IMR-90 (cell line): ENCODE measurements around the gene NEAT1. TPM values are rescaled to one million over a fixed set of nuclear protein-coding genes. Genes with fewer than 3 reads are reported as not detected.

Experiments
- ATAC-seq: fragments of 200-7000 bp; cut with Tn5 transposase; 2 replicates; pipeline ENCODE4 v1.9.1; 2020; ENCODE audit warnings: low read depth, mild to moderate bottlenecking, moderate library complexity
- BruUV-seq: library from RNA; stranded (reverse); fragments of 400-500 nt; replicated peaks from 2 replicates; lab custom pipeline; 2021; lab: Mats Ljungman, UMichigan
- CTCF ChIA-PET: fragments of 300-600 bp; formaldehyde crosslinking; extraction: SDS; loops from one replicate; lab custom pipeline; 2021; ENCODE audit warnings: antibody characterized with exemption; lab: Yijun Ruan, JAX
- POLR2A ChIA-PET: fragments of 300-600 bp; sonication (Branson Sonifier 250); formaldehyde crosslinking; loops from one replicate; lab custom pipeline; 2022; ENCODE audit warnings: antibody characterized with exemption; ENCODE audit not compliant: unreplicated experiment; lab: Charles Lee
- DNase-seq: peaks from one replicate; pipeline ENCODE4 v3.0.0; 2013
- H2AFZ ChIP-seq: replicated peaks from 2 replicates; pipeline ENCODE3; 2013; ENCODE audit warnings: low read length, mild to moderate bottlenecking; ENCODE audit not compliant: poor library complexity
- H2AK5ac ChIP-seq: 2 replicates; pipeline ENCODE4 v1.6.1; 2013; ENCODE audit warnings: low read depth, low read length, inconsistent platforms
- H2AK9ac ChIP-seq: replicated peaks from 2 replicates; pipeline ENCODE3; 2013; ENCODE audit warnings: mild to moderate bottlenecking, low read depth, low read length, moderate library complexity; ENCODE audit not compliant: poor library complexity
- H2BK120ac ChIP-seq: 2 replicates; pipeline ENCODE4 v1.6.1; 2013; ENCODE audit warnings: low read depth, low read length, inconsistent platforms
- H2BK15ac ChIP-seq: 3 replicates; pipeline ENCODE4 v1.6.1; 2013; ENCODE audit warnings: low read depth, low read length, inconsistent platforms
- H2BK20ac ChIP-seq: 2 replicates; pipeline ENCODE4 v1.6.1; 2013; ENCODE audit warnings: low read depth, mild to moderate bottlenecking, inconsistent platforms, low read length, moderate library complexity
- H2BK5ac ChIP-seq: 2 replicates; pipeline ENCODE4 v1.6.1; 2013; ENCODE audit warnings: mild to moderate bottlenecking, low read depth, low read length, inconsistent platforms; ENCODE audit not compliant: poor library complexity, severe bottlenecking
- H3K14ac ChIP-seq: replicated peaks from 2 replicates; pipeline ENCODE4 v1.6.1; 2013; ENCODE audit warnings: low read depth, low read length, inconsistent platforms
- H3K18ac ChIP-seq: 2 replicates; pipeline ENCODE4 v1.6.1; 2013; ENCODE audit warnings: low read depth, low read length, control low read depth
- H3K23ac ChIP-seq: 2 replicates; pipeline ENCODE4 v1.6.1; 2013; ENCODE audit warnings: low read depth, low read length, inconsistent platforms
- H3K27ac ChIP-seq: 2 replicates; pipeline ENCODE4 v1.5.1; 2013; ENCODE audit warnings: mild to moderate bottlenecking, control low read depth, low read length; ENCODE audit not compliant: insufficient read depth
- H3K27me3 ChIP-seq: 2 replicates; pipeline ENCODE4 v1.6.1; 2013; ENCODE audit warnings: low read length; ENCODE audit not compliant: control insufficient read depth, insufficient read depth
- H3K36me3 ChIP-seq: 2 replicates; pipeline ENCODE4 v1.6.1; 2013; ENCODE audit warnings: low read length, mixed read lengths; ENCODE audit not compliant: control insufficient read depth, insufficient read depth
- H3K4ac ChIP-seq: 2 replicates; pipeline ENCODE4 v1.6.1; 2013; ENCODE audit warnings: low read depth, low read length, inconsistent platforms
- H3K4me1 ChIP-seq: 2 replicates; pipeline ENCODE4 v1.6.1; 2013; ENCODE audit warnings: low read length, mixed read lengths; ENCODE audit not compliant: control insufficient read depth, insufficient read depth
- H3K4me2 ChIP-seq: 2 replicates; pipeline ENCODE4 v1.6.1; 2013; ENCODE audit warnings: low read depth, mild to moderate bottlenecking, control low read depth, low read length, moderate library complexity
- H3K4me3 ChIP-seq: 2 replicates; pipeline ENCODE4 v1.5.1; 2013; ENCODE audit warnings: low read depth, mild to moderate bottlenecking, control low read depth, low read length, moderate library complexity; ENCODE audit not compliant: insufficient read depth
- H3K56ac ChIP-seq: 2 replicates; pipeline ENCODE4 v1.6.1; 2013; ENCODE audit warnings: low read length, inconsistent platforms; ENCODE audit not compliant: insufficient read depth; ENCODE audit errors: extremely low read depth
- H3K79me1 ChIP-seq, 2 experiments: 2 replicates each; pipeline ENCODE4 v1.6.1; 2013; ENCODE audit warnings: low read length in 2 of 2, inconsistent platforms in 1 of 2, low read depth in 1 of 2
- H3K9ac ChIP-seq: 2 replicates; pipeline ENCODE4 v1.6.1; 2013; ENCODE audit warnings: low read depth, low read length, control low read depth
- H3K9me1 ChIP-seq: 2 replicates; pipeline ENCODE4 v1.6.1; 2013; ENCODE audit warnings: low read length, inconsistent platforms; ENCODE audit not compliant: insufficient read depth
- H3K9me3 ChIP-seq: 2 replicates; pipeline ENCODE4 v1.6.1; 2013; ENCODE audit warnings: low read length; ENCODE audit not compliant: control insufficient read depth, insufficient read depth
- H4K20me1 ChIP-seq: 2 replicates; pipeline ENCODE4 v1.6.1; 2013; ENCODE audit warnings: low read length, inconsistent platforms; ENCODE audit not compliant: insufficient read depth
- H4K5ac ChIP-seq: 2 replicates; pipeline ENCODE4 v1.6.1; 2013; ENCODE audit warnings: mild to moderate bottlenecking, low read depth, low read length, control low read depth
- H4K8ac ChIP-seq, 2 experiments: 2 replicates each; pipeline ENCODE4 v1.6.1; 2013; ENCODE audit warnings: low read depth in 2 of 2, low read length in 2 of 2, control low read depth in 1 of 2, inconsistent platforms in 1 of 2
- H4K91ac ChIP-seq: 2 replicates; pipeline ENCODE4 v1.6.1; 2013; ENCODE audit warnings: low read depth, low read length, inconsistent platforms; ENCODE audit not compliant: insufficient read depth
- CEBPB ChIP-seq: IDR thresholded peaks from 2 replicates; pipeline ENCODE4 v1.6.1; 2012; ENCODE audit warnings: low read depth, low read length, improper control_type of control experiment
- CHD1 ChIP-seq: IDR thresholded peaks from 2 replicates; pipeline ENCODE4 v1.6.1; 2012; ENCODE audit warnings: low read depth, low read length, improper control_type of control experiment
- FOS ChIP-seq: fragments of 150-350 bp; IDR thresholded peaks from 2 replicates; pipeline ENCODE4 v1.6.1; 2016; ENCODE audit warnings: low read depth, low read length
- WGBS, 2 experiments: methylation state at CpG; one replicate each; pipeline versions ENCODE4 v1.1.5 to v1.1.7; 2013; ENCODE audit warnings: missing lambda C conversion rate in 2 of 2; ENCODE audit not compliant: insufficient read length in 1 of 2; ENCODE audit errors: extremely low coverage in 2 of 2; 5-methylcytosine and 5-hydroxymethylcytosine counted together
- dilution Hi-C: fragments of 300-500 bp; cut with HindIII; formaldehyde crosslinking; loops from one replicate; pipeline ENCODE4 v1.14.3; 2018; ENCODE audit warnings: low sequenced_read_pairs; ENCODE audit not compliant: unreplicated experiment
- in situ Hi-C: fragments of 300-500 bp; cut with MboI; formaldehyde crosslinking; loops from 3 replicates; pipeline ENCODE4 v1.14.3; 2019; ENCODE audit warnings: low sequenced_read_pairs, inconsistent platforms, mixed read lengths
- intact Hi-C: fragments of 100-400 bp; cut with micrococcal nuclease; formaldehyde crosslinking; loops from 2 replicates; pipeline ENCODE4 v1.10.0; 2022
- polyA plus RNA-seq, 3 experiments: library from polyadenylated mRNA; depleted of rRNA; stranded (reverse); fragments of >200 nt; gene quantifications; 2 replicates each; pipeline ENCODE4 v1.2.3, GENCODE V29; 2012; ENCODE audit warnings: low replicate concordance in 1 of 3
- total RNA-seq: library from RNA; depleted of rRNA; stranded (reverse); fragments of >200 nt; gene quantifications from 2 replicates; pipeline ENCODE4 v1.2.3, GENCODE V29; 2012
- TF ChIP-seq, protein P1 (sequence below): fragments of 150-350 bp; IDR thresholded peaks from 2 replicates; pipeline ENCODE4 v1.6.1; 2016; ENCODE audit warnings: low read depth, mild to moderate bottlenecking, low read length, moderate library complexity, borderline replicate concordance

Gene NEAT1
- total and polyA plus RNA-seq, 2 of the 4 experiments (the other 2 are of a cell fraction), result 30.1 to 114 TPM

DNA sequence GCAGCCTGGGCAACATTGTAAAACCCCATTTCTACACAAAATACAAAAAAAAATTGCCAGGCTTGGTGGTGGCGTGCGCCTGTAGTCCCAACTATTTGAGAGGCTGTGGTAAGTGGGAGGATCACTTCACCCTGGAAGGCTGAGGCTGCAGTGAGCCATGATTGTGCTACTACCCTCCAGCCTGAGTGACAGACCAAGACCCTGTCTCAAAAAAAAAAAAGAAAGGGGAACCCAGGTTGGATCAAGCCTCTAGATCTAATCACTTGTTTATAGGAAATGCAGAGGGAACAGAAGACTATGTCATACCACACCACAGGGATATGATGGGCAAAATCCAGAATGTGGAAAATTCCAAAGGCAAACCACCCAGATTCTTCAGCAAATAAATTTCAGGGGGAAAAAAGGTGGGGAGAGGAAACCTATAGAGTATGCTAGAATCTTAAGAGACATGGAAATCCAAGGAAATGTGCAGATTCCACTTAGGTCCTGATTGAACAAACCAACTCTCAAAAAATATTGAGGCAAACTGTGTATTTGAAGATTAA is 59.8 kb downstream of the NEAT1 start (continued):
- TF ChIP-seq, protein P1, sequence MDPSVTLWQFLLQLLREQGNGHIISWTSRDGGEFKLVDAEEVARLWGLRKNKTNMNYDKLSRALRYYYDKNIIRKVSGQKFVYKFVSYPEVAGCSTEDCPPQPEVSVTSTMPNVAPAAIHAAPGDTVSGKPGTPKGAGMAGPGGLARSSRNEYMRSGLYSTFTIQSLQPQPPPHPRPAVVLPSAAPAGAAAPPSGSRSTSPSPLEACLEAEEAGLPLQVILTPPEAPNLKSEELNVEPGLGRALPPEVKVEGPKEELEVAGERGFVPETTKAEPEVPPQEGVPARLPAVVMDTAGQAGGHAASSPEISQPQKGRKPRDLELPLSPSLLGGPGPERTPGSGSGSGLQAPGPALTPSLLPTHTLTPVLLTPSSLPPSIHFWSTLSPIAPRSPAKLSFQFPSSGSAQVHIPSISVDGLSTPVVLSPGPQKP, result no peak
- no peak for TF ChIP-seq CEBPB
- TF ChIP-seq CHD1, result no peak

DNA sequence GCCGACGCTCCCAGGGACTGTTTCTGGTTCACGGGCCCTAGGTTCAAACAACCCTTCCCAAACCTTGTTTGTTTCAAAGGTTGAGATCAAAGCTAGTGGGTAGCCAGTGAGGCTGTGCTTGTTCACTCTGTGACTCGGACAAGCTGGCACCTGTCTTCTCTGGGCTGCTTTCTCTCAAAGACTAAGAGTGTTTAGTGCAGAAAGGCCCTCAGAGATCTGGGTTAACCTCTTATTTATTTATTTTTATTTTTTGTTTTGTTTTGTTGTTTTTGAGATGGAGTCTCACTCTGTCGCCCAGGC is 63.3 kb downstream of the NEAT1 start:
- Histone ChIP-seq H4K91ac (peak overlapping the region; percentile 43), H4K8ac (peak overlapping the region in 1 of 2 experiments; percentile 77; a peak in 2 of 4 replicates), H2AFZ (peak overlapping the region; percentile 46), H3K27me3 (no peaks in the 10 kb centered on the region), H3K4me3 (no peak overlapping the region), H2BK5ac (peak overlapping the region; percentile 60), H4K20me1 (no peaks in the 10 kb centered on the region), H3K27ac (peak overlapping the region; percentile 75; the same call in 1 of the 2 replicates), H3K56ac (0 out of 2 replicates have a peak overlapping the region, but pooled peaks have one; percentile 36), H3K9ac (no peak overlapping the region; the same call in 1 of the 2 replicates), H2BK20ac (peak overlapping the region; percentile 97), H3K36me3 (no peaks in the 10 kb centered on the region), H3K4me2 (peak overlapping the region; percentile 16; the same call in 1 of the 2 replicates), H3K23ac (peak overlapping the region; percentile 89; the same call in 1 of the 2 replicates), H2BK120ac (peak overlapping the region; percentile 93), H3K79me1 (peaks cover 18 to 60% of the 10 kb centered on the region in 2 experiments), H2BK15ac (peak overlapping the region; percentile 94; the same call in 2 of the 3 replicates), H3K9me1 (peaks cover 20% of the 10 kb centered on the region), H3K4ac (peak overlapping the region; percentile 94), H2AK9ac (peak overlapping the region; percentile 94), H3K18ac (peak overlapping the region; percentile 48), H3K9me3 (no peaks in the 10 kb centered on the region), H3K4me1 (peaks cover 38% of the 10 kb centered on the region), H3K14ac (peak overlapping the region; percentile 86), H2AK5ac (peak overlapping the region; percentile 93), H4K5ac (peak overlapping the region; percentile 43; the same call in 1 of the 2 replicates)
- in situ Hi-C loops, result no loop called here
- no CpG with 5 or more reads among the region's 5 CpGs for WGBS, 2 experiments
- no peak for TF ChIP-seq FOS
- no peak for DNase-seq
- intact Hi-C loops, result no loop called here
- CTCF ChIA-PET, result no interaction called here
- dilution Hi-C loops, result no loop called here
- BruUV-seq, result no TSS peak
- ATAC-seq, result no peak
- POLR2A ChIA-PET, result interaction anchor here (1.1 to 9.6 kb wide), 2 partner anchors 10 to 17 kb away, joined by 3 to 400 read pairs; partner anchors contain the start of gene MALAT1
